Iris pigment epithelial cell (primary cell): ENCODE measurements around the gene ZIM2.

Experiments used
- DNase-seq: peaks from one replicate; pipeline ENCODE4 v3.0.0-alpha.2; 2011; ENCODE audit warnings: low read depth

The ZIM2 gene

DNA sequence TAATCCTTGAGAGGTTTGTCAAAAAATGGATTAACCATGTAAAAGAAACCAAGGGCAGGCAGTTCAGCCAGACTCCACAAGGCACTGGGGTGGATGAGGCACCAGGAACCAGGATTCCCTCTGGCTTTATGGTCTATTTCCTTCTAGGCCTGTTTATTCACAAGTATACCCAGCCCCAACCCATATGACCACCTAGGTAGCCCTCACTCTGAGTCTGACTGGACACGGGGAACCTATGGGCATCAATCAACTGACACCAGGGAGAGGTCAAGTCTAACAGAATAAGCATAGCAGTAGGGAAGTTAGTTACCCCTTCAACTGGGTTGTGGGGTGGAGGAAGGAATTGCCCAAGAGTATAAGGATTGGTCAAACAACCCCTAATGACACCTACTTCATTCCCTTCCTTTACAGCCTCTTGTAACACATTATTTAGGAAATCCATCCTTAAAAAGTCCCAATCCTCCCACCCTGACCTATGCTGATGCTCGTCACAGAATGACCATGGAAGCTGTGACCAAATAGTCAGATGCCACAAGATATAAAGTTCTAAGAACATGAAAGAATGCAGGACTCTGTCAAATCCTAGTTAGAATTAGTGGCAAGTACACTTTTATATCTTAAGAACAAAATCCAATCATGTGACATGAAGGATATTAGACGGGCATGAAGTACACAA, 31.7 kb downstream of the ZIM2 start:
- DNase-seq: no peak

DNA sequence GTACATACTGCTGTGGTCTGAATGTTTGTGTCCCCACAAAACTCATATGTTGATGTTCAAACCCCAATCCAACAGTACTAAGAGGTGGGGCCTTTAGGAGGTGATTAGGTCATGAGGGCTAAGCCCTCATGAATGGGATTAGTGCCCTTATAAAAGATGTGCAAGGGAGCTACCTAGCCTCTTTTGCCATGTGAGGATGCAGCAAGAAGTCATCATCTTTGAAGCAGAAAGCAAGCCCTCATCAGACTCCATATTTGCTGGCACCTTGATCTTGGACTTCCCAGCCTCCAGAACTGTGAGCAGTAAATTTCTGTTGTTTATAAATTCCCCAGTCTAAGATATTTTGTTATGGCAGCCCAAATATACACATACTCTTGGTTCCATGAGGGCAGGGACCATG, 33.9 kb downstream of the ZIM2 start:
- DNase-seq: no peak

DNA sequence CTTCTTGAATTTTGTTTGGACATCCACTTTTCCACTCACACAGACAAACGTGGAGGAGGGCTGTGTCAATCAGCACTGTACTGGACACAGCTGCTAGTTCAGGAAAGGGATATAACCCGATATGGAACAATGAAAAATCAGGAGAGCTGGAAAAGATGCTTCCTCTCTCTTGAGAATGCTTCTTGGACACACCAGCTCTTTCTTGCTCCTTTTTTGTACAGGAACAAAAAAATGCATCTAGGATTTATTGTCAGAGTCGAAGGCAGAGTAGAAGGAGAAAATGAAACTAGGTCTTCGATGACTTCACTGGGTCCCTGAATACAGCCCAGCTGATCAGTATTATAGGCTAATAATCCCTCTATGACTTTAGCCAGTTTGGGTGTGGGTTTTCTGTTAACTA, 62.2 kb downstream of the ZIM2 start:
- no peak for DNase-seq

DNA sequence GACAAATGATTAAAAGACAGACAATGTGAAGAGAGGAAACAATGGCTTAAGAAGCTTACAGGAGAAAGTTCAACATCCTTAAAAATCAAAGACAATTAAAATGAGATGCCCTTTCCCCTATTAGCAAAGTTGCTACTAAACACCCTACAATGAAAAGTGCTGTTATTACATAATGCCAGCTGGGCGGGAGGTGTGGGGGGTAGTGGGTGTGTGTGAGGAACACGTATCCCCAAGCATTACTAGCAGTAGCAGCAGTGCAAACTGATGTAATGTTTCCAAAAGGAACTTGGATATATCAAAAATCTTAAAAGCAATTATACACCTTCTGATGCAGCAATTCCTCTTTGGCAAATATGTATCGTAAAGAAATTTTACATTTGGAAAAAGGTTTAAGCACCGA, 70.9 kb downstream of the ZIM2 start:
- no peak for DNase-seq

DNA sequence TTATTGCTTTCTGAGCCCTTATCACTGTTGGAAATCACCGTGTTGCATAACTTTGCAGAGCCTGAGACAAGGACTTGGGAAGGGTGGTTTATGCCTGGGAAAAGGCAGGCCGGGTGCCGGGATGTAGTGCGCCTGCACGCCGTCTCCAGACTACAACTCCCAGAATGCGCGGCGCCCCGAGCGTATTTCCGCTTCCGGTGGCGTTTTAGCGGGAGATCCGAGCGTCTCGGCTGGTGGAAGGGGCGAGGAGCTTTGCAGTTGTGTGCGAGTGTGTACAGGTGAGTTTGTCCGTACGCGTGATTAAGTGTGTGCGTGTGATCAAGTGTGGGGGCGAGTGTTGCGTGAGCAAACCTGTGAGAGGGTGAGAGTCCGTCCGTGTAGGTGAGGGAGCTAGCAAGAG, 75.4 kb downstream of the ZIM2 start:
- DNase-seq: peak; percentile 3

DNA sequence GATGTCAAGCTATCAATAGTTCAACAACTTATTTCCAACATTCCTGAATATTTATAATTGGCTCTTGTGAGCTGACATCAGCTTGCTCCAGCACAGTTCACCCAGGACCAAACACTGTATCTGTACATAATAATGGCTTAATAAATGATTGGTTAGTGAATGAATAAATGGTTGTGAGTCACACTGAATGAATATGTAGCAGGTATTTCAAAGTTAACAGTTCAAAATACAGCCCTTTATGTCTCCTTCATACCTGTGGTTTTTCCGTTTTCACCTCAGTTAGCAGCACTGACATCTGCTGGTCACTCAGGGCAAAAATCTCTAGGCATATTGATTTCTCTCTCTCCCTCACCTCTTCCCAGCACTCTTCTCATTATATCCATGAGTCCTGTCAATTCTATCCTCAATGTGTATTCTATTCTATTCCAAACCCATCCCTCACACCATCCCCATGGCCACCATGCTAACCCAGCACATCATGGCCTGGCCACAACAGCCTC, 76.3 kb downstream of the ZIM2 start:
- DNase-seq: peak; percentile 1

DNA sequence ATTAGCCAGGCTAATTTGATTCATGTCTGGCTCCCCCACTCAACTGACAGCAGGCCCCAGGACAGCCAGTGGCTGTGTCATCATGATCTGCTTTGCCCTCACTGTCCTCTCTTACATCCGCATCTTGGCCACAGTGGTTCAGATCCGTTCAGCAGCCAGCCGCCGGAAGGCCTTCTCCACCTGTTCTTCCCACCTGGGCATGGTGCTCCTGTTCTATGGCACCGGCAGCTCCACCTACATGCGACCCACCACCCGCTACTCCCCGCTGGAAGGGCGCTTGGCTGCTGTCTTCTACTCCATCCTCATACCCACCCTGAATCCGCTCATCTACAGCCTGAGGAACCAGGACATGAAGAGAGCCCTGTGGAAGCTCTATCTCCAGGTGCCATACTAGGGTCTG, 79.7 kb downstream of the ZIM2 start:
- no peak for DNase-seq

DNA sequence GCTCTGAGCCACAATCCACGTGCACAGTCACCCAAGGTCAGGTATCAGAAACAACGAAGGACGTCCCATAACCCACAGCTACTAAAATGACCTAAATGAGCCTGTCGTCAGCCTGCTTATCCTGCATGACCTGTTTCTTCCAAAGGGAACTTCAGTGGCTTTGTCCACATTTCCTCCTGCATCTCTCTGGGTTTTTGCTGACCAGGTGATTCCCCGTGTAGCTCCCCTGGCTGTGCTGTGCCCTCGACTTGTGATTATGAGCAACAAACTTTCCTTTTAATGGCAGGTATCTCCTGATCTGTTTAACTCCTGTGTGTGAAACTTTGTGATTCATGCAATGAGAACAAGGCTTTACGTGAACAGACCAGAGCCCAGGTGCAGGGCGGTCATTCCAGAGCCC, 81.0 kb downstream of the ZIM2 start:
- no peak for DNase-seq

DNA sequence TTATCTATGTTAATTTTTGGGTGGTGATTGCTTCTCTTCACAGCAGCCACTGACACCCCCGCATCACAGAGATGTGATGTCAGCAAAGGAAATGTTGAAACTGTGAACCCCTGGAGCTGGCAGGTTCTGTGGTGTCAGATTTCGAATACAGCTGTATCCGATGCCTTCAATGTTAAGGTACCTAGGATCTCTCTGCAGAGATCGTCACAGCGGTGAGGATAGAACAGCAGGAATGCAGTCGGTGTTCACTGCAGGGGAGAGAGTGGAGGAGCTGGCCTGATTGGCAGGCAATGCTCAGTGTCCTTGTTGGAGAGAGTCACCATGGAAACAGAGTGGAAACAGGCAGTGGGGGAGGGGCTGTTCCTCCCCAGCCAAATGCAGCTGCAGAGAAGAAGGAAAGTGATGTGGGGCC, 89.4 kb downstream of the ZIM2 start:
- peak; percentile 6 for DNase-seq

DNA sequence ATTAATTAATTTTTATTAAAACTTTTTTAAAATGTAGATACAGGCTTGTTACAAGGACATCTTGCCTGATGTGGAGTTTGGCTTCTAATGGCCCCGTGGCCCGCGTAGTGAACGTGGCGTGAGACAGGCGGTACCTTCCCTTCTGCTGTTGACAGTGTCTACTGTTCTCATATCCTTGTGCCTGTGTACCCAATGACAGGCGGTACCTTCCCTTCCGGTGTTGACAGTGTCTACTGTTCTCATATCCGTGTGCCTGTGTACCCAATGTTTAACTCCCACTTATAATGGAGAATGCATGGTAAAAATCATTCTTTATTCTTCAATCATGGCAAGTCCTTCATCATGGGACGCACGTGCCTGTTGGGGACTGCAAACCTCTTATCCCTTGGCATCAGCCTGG, 89.9 kb downstream of the ZIM2 start:
- DNase-seq: no peak

DNA sequence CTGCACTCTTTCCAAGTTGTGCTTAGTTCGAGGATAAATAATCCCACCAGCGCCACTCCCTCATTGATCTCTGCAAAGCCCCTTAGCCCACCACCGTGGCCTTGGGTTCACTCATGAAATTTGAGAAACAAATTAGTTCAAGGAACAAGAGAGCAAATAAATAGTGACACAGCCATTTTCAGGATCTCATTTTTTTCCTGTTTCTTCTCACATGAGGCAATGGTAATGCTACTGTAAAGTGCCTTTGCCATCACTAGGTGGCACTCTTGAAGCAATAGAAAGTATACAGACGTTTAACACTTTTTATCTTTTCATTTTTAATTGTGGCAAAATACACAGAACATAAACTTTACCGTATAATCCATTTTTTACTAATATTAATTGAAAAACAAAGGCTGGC, 92.1 kb downstream of the ZIM2 start:
- DNase-seq: peak; percentile 12

DNA sequence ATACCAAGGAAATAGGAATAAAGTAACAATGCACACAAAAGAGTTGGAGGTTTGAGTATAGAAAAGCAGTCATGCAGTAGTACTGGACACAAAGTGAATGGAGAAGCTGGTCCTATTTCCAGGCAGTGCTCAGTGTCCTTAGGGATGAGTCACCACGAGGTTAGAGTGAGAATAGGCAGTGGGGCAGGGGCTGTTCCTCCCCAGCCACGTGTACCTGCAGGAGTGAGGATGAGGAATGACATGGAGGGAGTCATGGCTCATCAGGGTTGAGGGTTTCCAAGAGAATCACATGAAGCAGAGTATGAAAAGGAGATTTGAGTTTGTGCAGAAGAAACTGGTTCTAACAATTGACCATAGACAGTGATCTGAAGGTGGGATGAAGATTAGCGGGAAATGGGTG, 94.2 kb downstream of the ZIM2 start:
- no peak for DNase-seq

DNA sequence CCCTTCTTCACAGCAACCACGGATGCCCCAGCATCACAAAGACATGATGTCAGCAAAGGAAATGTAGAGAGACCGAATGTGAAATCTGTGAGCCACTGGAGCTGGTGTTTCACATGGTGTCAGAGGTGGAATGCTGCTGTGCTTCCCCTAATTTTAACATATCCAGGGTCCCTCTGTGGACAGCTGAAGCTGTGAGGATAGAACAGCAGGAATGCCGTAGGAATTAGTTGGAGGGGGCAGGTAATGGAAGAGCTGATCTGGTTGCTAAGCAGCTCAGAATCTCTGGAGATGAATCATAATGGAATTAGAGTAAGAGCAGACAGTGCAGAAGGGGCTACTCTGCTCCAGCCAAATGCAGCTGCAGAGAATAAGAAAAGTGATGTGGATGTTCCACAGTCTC, 100.0 kb downstream of the ZIM2 start:
- DNase-seq: no peak

DNA sequence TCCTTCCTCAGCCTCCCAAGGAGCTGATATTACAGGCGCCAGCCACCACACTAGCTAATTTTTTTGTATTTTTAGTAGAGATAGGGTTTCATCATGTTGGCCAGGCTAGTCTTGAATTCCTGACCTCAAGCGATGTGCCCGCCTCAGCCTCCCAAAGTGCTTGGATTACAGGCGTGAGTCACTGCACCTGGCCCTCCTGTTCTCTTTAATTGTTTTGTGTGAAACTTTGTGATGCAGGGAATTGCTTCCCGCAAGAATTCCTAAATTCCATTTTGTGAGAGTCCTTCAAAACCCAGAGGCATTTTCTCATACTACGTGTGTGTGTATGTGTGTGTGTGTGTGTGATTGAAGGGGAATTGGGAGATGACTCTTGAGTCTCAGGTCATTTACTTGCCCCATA, 104.0 kb downstream of the ZIM2 start:
- no peak for DNase-seq

DNA sequence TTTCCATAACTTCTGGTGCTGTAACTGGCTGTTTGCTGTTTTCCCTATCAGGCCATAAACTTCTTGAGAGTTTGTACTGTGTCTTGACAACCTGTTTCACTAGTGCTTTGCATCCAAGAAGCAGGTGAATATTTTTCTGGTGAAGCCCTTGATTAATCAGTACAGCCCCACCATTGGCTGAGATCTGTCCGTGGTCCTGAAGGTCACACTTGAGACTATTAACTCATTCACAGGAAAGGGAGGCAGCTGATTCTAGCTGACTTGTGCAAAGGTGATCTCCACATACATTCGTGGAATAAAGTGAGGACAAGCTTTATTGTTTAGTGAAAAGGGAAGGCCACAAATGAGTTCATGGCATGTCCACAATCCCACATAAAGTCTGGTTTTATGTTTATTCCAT, 107.5 kb downstream of the ZIM2 start:
- DNase-seq: no peak

DNA sequence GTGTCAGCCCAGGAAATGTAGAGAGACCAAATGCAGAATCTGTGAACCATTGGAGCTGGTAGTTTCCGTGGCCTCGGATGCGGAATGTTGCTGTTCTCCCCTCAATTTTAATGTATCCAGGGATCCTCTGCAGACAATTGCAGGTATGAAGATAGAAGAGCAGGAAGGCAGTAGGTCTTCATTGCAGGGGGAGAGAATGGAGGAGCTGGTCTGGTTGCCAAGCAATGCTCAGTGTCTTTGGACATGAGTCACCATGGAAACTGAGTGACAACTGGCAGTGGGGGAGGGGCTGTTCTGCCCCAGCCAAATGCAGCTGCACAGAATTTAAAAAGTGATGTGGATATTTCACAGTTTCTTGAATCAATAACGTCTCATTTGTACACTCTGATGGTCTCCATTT, 112.8 kb downstream of the ZIM2 start:
- DNase-seq: no peak

DNA sequence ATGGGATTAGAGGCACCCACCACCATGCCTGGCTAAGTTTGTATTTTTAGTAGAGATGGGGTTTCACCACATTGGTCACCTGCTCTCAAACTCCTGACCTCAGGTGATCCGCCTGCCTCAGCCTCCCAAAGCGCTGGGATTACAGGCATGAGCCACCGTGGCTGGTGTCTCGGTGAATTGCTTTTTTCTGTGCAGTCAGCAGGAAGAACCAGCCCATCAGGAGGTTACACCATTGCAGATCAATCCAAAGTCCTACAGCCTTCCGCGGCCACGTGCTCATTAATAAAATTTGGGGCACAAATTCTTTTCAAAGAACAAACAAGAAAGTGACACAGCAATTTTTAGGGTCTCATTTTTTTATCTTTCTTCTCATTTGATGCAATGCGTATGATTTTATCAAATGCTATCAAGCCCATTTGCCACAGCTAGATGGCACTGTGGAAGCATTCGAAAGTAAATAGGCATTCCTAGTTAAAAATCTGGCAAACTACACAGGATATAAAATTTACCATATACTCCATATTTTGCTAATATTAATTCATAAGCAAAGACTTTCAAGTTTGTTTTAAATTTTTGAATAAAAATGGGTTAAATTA, 114.6 kb downstream of the ZIM2 start:
- peak; percentile 10 for DNase-seq
